Renal pelvis (tissue), 4 donors: ENCODE data around the gene AGO4. TPM values are rescaled to one million over a fixed set of nuclear protein-coding genes. Genes with fewer than 3 reads are reported as not detected.

Source experiments
- DNase-seq: peaks from one replicate; pipeline ENCODE4 v3.0.0-alpha.2; 2013
- polyA plus RNA-seq, 3 donors: library from polyadenylated mRNA; unstranded; fragments of 120-200 nt; gene quantifications; one replicate each; pipeline ENCODE4 v1.2.1, GENCODE V29; 2013; ENCODE audit not compliant: insufficient read length in 3 of 3

Gene AGO4
- polyA plus RNA-seq, 3 donors: 15.0 to 31.0 (median 28.3) TPM

DNA sequence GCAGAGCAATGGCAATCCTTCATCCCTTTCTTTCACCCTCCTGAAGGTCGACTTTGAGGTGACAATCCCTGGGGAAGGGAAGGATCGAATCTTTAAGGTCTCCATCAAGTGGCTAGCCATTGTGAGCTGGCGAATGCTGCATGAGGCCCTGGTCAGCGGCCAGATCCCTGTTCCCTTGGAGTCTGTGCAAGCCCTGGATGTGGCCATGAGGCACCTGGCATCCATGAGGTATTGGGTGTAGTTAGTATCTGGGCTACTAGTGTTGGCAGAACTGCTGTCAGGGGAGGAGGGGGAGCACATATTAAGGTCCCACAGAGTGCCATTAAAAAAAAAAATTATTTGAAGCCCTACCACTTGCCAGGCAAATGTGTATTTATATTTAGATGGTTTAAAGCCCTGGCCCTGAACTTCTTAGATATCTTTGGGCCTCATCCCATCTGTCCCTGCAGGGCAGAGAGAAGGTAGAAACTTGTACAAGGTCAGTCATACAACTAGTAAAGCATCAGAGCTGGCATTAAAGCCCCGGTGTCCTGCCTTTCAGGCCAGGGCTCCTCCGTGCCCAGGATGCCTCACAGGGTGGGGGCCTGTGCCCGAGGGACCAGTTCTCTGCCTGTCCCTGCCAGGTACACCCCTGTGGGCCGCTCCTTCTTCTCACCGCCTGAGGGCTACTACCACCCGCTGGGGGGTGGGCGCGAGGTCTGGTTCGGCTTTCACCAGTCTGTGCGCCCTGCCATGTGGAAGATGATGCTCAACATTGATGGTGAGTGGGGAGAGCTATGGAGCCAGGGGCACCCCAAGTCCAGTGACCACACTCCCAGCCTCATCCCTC lies 85.4 kb downstream of the AGO4 start:
- DNase-seq: no peak

DNA sequence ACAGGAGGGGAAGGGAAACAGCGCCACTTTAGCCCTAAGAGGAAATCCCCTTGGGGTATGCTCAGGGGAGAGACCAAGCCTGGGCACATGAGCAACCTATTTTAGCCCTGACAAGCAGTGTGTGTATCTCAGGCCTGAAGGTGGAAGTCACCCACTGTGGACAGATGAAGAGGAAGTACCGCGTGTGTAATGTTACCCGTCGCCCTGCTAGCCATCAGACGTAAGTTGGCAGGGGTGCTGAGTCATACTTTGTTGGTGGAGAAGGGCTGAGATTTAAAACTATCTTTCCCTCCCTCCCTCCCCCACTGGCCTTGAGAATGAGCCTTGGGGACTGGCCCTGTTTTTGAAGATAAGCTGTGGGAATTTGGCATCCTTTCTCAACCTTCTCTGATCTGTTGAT lies 86.4 kb downstream of the AGO4 start:
- DNase-seq: no peak

GRCh38 chr1:35894656-35895055 lies 86.8 kb downstream of the AGO4 start:
- no peak for DNase-seq

DNA sequence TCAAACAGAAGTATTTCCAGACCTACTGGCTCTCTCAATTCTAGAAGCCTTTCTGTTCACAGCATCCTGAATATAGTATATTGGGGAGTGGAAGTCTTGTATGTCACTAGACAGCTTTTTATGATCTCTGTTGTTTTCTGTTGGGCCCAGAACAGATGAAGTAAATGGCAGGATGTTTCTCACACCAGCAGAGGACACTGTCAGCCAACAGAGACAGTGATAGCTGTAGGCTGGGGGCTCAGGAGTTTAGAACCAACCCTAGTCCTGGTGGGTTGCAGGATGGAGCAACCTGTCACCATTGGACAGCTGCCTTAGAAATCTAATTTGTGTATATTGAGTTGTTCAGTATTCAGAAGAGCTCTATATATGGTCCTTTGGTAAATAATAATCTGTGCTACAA lies 92.1 kb downstream of the AGO4 start:
- no peak for DNase-seq

DNA sequence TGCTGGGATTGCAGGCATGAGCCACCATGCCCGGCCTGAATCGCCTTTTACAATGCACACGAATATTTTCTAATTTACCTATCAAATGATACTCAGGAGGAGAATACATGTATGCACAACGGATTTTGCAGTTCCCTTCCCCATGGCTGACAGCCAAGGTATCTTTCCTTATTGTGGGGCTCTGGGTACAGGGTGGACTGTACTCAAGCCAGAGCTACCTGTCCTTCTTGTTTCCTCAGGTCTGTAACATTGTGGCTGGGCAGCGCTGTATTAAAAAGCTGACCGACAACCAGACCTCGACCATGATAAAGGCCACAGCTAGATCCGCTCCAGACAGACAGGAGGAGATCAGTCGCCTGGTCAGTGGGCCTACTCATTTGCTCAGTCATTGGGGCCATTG lies 93.4 kb downstream of the AGO4 start:
- no peak for DNase-seq

GRCh38 chr1:35902671-35903070 lies 94.9 kb downstream of the AGO4 start:
- DNase-seq: no peak

Other genes with a start within 250 kb of the AGO4 start
- gene TFAP2E, start 234.7 kb upstream of the AGO4 start, polyA plus RNA-seq: 1 to 10 TPM in 2 of 3 donors, under 1 TPM in 1; 0.85 to 1.7 (median 1.5) TPM
- gene PSMB2, start 166.5 kb upstream of the AGO4 start, polyA plus RNA-seq: 10 to 100 TPM; 70.1 to 80.6 (median 76.5) TPM
- gene C1orf216, start 89.1 kb upstream of the AGO4 start, polyA plus RNA-seq: 10 to 100 TPM in 1 of 3 donors, 1 to 10 TPM in 2; 8.1 to 10.5 (median 8.8) TPM
- gene CLSPN, start 38.0 kb upstream of the AGO4 start, polyA plus RNA-seq: 10 to 100 TPM; 13.2 to 15.3 (median 13.6) TPM
- 10 to 100 TPM; 17.6 to 21.6 (median 21.1) TPM for gene AGO1, start 75.2 kb downstream of the AGO4 start, polyA plus RNA-seq
- 10 to 100 TPM; 11.6 to 17.5 (median 14.1) TPM for gene AGO3, start 123.1 kb downstream of the AGO4 start, polyA plus RNA-seq